GM19372 (cell line): Measurements from ENCODE around the gene RTF1.
"Not testable (repeated sequence)": the region's sequence is repeated elsewhere in the genome, so short reads cannot be mapped to it uniquely, and the experiment has no call there.

Experiments
- ATAC-seq: cut with Tn5 transposase; IDR thresholded peaks from one replicate; pipeline ENCODE4 v1.9.1; 2021; ENCODE audit warnings: mild to moderate bottlenecking, low read depth, moderate library complexity; ENCODE audit not compliant: unreplicated experiment

The RTF1 gene

DNA sequence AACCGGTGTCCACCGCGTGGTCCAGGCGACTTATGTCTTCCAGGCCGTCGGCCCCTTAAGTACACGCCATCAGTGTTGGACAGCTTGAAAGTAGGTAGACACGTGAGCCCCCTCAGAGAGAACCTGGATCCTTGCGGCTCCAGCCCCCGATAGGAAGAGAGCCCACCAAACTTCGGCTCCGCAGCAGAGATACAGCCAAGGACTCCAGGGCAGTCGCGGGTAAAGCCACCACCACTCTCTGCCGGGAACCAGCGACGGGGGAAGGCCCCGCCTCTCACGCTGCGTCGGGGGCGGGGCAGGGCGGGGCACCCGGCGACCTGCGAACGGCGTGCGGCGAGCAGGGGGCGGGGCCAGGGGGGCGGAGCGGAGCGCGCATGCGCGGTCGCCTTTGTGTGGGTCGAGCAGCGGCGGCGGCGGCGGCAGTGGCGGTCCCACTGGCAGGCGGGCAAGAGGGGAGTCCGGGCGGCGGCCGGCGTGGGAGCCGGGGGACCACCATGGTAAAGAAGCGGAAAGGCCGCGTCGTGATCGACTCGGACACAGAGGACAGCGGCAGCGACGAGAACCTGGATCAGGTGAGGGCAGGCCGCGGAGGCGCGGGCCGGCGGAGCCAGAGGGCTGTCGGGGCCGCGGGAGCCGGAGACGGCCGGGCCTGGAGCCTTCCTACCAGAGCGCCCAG lies at the start of gene RTF1:
RTF1 (plus strand) TSS at position 354 of the 676 bp plus-strand sequence; CDS start at position 375, 21 bp downstream.
- peak; percentile 79 for ATAC-seq

DNA sequence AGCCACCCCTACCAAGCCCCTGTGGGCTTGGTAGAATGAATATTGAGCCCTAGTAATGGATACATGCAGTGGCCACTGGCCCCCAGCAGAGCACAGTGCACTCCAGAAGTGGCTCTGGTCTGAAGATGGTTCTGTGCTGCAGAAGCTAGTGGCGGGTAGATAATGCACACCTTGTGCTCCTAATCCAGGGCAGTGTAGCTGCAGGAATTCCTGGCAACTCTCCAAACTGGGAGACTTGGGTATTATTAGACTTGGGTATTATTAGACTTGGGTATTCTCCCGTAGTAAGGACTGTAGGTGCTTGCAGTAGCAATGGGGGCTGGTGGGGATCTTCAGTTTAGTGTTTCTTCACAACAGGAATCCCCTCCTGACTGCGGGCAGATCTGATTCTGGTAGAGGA lies 49.5 kb upstream of the RTF1 start:
- ATAC-seq, result no peak

DNA sequence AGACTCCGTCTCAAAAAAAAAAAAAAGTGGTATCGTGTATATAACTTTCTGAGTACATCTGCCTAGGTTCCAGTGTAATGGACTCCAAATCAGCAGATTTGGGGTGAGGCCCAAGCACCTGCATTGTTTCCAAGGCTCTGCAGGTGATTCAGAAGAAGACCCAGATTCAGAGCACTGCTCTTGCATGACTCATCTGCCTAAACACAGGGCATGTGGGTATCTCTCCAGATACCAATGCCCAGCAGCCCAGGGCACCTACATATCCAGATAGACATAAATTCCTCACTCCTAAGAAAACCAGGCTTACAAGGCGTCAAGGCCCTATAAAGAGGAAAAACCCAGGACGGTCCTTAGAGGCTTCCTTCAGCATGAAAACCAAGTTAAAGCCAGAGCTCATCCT lies 38.9 kb upstream of the RTF1 start:
- ATAC-seq, result no peak

DNA sequence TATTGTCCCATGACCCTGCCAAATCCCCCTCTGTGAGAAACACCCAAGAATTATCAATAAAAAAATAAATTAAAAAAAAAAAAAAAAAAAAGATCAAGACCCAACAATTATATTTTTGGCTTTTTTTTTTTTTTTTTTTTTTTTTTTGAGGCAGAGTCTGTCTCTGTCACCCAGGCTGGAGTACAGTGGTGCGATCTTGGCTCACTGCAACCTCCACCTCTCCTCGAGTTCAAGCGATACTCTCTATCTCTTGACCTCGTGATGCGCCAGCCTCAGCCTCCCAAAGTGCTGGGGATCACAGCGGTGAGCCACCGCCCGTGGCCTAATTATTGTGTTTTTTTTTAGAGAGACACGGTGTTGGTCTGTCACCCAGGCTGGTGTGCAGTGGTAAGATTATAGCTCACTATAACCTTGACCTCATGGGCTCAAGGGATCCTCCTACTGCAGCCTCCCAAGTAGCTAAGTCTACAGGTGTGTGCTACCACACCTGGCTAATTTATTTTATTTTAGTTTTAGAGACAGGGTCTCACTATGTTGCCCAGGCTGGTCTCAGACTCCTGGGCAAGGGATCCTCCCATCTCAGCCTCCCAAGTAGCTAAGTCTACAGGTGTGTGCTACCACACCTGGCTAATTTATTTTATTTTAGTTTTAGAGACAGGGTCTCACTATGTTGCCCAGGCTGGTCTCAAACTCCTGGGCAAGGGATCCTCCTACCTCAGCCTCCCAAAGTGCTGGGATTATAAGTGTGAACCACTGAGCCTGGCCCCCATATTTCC lies 32.7 kb upstream of the RTF1 start:
- ATAC-seq, result not testable (repeated sequence)

DNA sequence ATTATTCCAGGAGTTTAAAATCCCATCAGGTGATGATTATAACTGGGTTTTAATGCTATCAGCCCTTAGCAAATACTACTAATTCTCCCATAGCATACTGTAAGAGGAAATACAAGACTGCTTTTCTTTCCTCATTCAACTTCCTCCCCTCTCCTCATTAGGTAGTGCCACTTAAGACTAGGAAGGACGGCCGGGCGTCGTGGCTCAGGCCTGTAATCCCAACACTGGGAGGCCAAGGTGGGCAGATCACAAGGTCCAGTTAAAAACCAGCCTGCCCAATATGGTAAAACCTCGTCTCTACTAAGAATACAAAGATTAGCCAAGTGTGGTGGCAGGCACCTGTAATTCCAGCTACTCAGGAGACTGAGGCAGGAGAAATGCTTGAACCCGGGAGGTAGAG lies 29.2 kb upstream of the RTF1 start:
- ATAC-seq, result no peak

DNA sequence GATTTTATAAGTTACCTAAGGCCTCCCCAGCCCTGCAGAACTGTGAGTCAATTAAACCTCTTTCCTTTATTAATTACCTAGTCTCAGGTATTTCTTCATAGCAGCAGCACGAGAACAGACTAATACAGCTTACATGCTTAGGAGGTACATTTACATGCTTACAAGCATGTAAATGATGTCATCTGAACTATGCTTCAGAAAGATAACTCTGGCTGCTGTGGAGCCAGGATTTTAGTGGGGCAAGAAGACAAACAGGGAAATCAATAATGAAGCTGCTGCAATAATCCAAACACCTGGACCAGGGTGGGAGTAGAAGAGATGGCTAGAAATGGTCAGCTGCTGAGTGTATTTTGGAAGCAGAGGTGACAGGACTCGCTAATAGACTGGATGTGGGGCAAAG lies 24.2 kb upstream of the RTF1 start:
- no peak for ATAC-seq

DNA sequence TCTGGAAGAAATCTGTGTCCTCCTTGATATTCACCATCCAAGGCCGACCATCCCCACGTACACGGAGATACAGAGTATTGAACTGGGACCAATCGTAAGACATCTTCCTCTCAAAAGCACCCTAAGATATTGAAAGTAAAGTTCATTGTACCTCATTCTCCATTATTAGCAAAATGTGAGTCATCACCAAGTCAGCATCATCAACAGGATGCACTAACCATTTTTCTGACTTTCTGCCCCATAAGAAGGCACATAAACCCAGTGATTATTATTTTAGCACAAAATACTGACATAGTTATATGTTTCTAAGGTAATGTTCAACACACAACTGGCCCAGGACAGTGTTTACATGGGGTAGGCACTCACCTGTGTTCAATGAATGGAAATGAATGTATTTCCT lies 22.0 kb upstream of the RTF1 start:
- ATAC-seq, result no peak

DNA sequence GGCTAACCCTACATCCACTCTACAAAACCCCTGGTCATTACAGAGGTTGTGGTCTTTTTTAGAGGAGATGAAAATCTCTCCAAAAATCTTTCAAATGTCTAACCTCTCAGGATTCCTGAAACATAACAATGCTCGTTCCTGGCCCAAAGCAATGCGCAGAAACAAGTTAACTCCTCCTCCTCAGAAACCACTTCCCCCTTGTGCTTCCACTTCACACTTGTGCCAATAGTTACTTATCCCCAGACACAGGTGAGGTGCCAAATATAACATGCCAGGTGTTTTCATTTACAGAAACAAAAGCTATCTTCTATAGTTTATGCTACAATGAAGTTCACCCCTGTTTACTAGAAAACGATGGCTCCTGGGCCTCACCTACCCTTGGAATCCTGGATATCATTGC lies 20.8 kb upstream of the RTF1 start:
- ATAC-seq, result no peak

DNA sequence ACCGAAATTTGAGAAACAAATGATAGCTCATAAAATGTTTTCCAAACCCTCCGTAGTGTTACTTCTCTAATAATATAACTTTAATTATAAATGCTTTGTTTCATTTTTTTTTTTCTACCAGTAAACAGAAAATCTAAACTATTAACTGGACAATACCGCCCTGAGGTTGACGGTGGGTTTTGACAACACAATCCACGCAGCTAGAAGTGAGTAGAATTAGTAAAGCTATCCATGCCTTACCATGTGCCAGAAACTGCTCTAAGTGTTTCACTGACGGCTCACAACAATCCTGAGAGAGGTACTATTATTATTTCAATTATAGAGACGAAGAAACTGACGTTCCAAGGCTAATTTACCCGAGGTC lies 15.0 kb upstream of the RTF1 start:
- no peak for ATAC-seq

DNA sequence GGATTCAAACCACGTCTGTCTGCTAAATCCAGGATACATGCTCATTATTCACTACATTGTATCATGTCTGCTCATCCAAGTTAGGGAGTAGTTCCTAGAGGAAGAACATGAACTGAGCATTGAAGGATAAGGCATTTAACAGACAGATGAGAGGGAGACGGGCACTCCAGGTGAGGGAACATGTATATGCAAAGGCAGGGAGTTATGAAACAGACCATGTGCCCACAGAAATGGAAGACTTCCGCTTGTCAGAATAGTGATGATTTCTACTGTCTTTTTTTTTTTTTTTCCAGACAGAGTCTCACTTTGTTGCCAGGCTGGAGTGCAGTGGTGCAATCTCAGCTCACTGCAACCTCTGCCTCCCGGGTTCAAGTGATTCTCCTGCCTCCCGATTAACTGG lies 9.6 kb upstream of the RTF1 start:
- ATAC-seq, result no peak

DNA sequence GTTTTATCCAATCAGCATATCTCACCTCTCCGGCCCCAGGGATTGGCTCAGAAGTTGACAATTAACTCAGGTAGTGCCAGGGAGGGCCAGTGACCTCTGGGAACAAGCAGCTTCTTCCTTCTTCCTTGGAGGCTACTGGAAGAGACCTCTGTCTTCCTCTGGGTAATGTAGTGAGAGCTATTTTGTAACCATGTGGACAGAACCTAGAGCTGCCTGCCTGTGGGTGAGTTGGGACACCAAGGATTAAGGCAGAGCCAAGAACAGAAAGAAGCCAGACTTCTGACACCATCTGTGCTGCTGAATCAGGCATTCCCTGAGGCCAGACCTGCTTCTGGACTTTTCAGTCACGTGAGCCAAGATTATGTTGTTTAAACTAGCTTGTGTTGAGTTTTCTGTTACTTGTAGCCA lies 8.7 kb upstream of the RTF1 start:
- no peak for ATAC-seq

DNA sequence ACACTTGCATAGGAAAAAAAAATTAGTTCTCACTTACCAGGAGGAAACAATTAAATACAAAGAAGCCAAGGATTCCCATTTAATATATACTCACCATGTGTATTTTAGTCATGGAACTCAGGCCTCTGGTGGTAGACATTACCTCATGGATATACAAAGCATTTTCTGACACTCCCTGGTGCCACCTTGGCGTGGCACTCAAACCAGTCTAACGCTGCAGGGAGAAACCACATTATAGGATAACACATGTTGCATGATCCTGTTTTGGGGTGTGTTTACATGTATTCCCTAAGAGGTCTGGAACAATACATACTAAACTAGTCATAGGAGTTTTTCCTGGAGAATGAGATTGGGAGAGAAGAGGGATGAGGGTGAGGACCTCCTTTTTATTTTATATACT lies 5.9 kb upstream of the RTF1 start:
- ATAC-seq, result no peak

DNA sequence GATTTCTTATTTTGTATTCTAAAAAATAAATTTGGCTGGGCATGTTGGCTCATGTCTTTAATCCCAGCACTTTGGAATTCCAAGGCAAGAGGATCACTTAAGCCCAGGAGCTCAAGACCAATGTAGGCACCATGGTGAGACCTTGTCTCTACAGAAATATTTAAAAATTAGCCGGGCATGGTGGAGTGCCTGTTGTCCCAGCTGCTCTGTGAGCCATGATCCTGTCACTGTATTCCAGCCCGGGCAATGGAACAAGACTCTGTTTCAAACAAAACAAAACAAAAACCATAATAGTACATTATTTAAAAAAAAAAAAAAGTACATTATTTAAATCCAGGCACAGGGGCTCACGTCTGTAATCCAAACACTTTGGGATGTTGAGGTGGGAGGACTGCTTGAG lies 5.5 kb upstream of the RTF1 start:
- no peak for ATAC-seq

DNA sequence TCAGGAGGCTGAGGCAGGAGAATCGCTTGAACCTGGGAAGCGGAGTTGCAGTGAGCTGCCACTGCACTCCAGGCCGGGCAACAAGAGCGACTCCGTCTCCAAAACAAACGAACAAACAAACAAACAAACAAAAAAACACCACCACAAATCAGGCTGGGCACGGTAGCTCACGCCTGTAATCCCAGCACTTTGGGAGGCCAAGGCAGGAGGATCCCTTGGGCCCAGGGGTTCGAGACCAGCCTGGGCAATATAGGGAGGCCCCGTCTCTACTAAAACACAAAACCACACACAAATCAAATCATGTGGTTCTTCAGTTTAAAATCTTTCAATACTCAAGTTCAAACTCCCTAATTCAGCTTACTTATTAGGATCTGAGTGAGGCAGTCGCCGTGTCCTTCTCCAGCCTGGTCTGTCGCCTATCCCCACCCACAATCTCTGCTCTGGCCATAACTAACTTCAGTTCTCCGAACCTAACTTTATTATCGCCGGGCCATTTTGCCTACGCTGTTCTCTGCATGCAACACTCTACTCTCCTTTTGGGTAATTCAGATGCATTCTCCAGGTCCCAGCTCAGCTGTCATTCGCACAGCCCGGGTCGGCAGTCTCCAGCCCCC lies 660 bp upstream of the RTF1 start:
- ATAC-seq, result no peak

DNA sequence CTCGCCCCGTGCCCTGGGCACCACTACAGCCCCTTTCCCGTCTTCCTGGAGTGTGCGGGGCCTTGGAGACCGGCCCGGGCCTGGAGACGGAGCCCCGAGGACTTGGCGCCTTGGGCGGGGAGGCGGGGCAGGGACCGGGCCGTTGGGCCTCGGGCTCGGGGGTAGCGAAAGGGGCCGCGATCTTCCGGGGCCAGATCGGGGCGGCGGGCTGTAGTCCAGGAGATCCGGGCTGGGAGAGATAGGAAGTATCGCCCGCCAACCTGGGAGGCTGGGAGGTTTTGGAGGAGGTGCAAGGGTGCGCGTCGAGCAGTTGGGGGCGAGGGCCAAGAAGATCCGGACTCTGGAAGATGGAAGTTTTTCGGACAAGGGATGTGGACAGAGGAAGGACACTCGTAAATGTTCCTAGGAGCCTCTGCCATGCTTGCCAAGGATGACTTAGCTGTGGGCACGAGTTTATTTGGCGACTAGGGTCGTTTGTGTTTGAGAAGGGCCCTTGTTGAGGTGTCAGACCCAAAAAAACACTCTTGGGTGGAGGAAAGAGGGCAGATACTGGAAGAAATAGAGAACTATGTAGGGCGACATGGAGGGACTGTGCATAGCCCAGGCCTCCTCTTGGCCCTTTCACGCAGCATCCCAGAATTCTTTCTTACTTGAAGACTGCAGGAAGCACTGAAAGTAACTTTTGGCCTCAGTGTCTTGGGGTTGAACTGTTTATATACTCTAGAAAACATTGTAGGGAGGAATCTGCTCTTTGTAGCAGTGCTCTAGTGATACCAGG lies 712 bp downstream of the RTF1 start:
- ATAC-seq, result peak; percentile 26

DNA sequence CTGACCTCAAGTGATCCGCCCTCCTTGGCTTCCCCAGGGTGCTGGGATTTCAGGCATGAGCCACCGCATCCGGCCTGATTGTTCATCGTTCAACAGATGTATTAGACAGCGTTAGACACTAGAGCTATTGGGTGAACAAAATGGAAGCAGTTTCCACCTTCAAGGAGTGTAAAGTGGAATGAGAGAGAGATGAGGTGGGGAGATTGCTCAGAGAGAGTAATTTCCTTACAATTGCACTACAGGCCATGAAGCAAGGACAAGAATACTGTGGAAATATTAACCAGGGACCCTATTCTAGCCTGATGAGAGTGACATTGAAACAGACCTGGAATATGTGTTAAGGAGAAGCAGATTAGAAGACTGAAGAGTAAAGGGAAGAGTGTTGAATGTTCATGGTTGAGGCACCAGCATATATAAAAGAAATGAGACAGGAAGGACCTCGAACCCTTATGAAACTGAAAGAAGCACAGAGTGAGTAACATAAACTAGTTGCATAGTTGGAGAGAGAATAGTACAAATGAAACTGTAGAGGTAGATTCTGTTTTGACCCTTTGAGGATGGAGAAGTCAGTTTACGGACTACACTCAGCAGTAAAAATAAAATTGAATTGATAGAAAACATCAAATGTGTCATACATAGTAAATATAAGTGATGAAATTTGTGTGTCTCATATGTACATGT lies 7.2 kb downstream of the RTF1 start:
- peak; percentile 70 for ATAC-seq

DNA sequence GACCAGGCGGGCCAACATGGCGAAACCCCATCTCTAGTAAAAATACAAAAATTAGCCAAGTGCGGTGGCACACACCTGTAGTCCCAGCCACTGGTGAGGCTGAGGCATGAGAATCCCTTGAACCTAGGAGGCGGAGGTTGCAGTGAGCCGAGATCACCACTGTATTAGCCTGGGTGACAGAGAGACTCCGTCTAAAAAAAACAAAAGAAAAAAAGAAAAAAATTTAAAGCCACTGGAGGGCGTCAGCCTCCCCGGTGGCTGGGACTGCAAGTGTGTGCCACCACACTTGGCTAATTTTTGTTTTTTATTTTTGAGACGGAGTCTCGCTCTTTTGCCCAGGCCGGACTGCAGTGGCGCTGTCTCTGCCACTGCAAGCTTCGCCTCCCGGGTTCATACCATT lies 7.9 kb downstream of the RTF1 start:
- no peak for ATAC-seq

DNA sequence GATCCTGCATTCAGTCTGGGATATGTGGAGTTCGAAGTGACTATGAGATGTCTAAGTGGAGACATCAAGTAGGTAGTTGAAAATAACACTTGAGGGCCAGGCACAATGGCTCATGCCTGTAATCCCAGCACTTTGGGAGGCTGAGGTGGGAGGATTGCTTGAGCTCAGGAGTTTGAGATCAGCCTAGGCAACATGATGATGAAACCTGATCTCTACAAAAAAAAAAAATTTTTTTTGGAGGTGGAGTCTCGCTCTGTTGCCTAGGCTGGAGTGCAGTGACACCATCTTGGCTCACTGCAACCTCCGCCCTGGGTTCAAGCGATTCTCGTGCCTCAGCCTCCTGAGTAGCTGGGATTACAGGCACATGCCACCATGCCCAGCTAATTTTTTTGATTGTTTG lies 9.0 kb downstream of the RTF1 start:
- not testable (repeated sequence) for ATAC-seq

DNA sequence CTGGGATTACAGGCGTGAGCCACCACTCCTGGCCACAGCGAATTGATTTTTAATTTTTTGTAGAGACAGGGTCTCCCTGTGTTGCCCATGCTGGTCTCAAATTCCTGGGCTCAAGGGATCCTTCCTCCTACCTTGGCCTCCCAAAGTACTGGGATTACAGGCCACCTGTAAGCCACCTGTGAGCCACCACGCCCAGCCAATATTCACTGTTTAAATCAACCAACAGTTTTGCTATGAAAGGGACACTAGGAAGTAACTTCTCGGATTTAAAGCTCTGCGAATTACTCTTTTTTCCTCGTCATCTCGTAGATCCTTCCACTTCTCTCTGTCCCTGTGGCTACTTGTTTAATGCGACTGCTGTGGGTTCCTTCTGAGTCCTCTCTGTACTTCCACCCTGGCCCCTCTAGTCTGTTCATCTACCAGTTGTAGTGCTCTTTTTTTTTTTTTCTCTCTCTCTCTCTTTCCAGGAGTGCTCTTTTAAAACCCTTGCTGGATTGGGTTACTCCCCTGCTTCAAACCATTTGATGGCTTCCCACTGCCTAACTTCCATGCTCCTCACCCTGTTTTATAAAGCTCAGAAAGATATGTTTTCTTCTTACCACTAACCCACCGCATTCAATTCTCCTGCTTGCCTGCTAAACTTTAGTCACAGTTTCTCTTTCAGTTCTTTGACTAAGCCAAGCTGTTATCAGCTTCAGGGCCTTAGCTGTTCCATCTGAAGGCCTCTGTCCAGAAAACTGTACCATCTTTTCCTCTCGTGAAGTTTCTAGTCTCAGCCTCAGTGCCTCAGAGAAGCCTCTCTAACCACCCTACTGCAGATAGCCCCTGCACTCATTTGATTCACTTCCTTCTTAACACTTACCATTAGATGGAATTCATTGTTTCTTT lies 12.4 kb downstream of the RTF1 start:
- ATAC-seq, result peak; percentile 61
